NOMO-1 treated with dmso at 0.1 percent for 144 hours (cell line): Measurements from ENCODE around the gene ADCY6.

Experiments used
- DNase-seq: peaks from one replicate; lab custom pipeline; 2025; ENCODE audit not compliant: unreplicated experiment; lab: John Stamatoyannopoulos, UW

ADCY6 gene

GRCh38 chr12:48786591-48787544 lies 2.0 kb downstream of the ADCY6 start:
- DNase-seq, result no peak

GRCh38 chr12:48783432-48783831 lies 5.5 kb downstream of the ADCY6 start:
- DNase-seq, result no peak

GRCh38 chr12:48782457-48783395 lies 6.2 kb downstream of the ADCY6 start:
- DNase-seq, result no peak

- no peak for DNase-seq
Observed at GRCh38 chr12:48781750-48782456, 7.0 kb downstream of the ADCY6 start.

- DNase-seq, result no peak
Observed at GRCh38 chr12:48780381-48781025, 8.4 kb downstream of the ADCY6 start.

- no peak for DNase-seq
Observed at GRCh38 chr12:48779869-48780268, 9.0 kb downstream of the ADCY6 start.

GRCh38 chr12:48777501-48778400 lies 11.1 kb downstream of the ADCY6 start:
- no peak for DNase-seq

GRCh38 chr12:48776956-48777355 lies 11.9 kb downstream of the ADCY6 start:
- no peak for DNase-seq

GRCh38 chr12:48775991-48776649 lies 12.8 kb downstream of the ADCY6 start:
- DNase-seq, result no peak

GRCh38 chr12:48775299-48775698 lies 13.6 kb downstream of the ADCY6 start:
- DNase-seq, result no peak

- DNase-seq, result no peak
Observed at GRCh38 chr12:48774516-48774915, 14.4 kb downstream of the ADCY6 start.

- no peak for DNase-seq
Observed at GRCh38 chr12:48773686-48774085, 15.2 kb downstream of the ADCY6 start.

GRCh38 chr12:48771588-48772112 lies 17.2 kb downstream of the ADCY6 start:
- DNase-seq, result no peak

GRCh38 chr12:48770756-48771155 lies 18.1 kb downstream of the ADCY6 start:
- no peak for DNase-seq

- DNase-seq, result no peak
Observed at GRCh38 chr12:48768736-48769135, 20.2 kb downstream of the ADCY6 start.

- DNase-seq, result no peak
Observed at GRCh38 chr12:48768147-48768546, 20.7 kb downstream of the ADCY6 start.

- DNase-seq, result no peak
Observed at GRCh38 chr12:48767521-48767920, 21.4 kb downstream of the ADCY6 start.

- no peak for DNase-seq
Observed at GRCh38 chr12:48767047-48767446, 21.8 kb downstream of the ADCY6 start.

- DNase-seq, result peak; percentile 42
Observed at GRCh38 chr12:48765753-48766162, 23.1 kb downstream of the ADCY6 start.
